H1 (cell line): ENCODE data around the gene DMXL2. TPM values are rescaled to one million over a fixed set of nuclear protein-coding genes. Genes with fewer than 3 reads are reported as not detected.

ENCODE experiments used
- CTCF ChIA-PET: fragments of 300-600 bp; sonication (Branson Sonifier 250); formaldehyde crosslinking; loops from one replicate; lab custom pipeline; 2021; ENCODE audit not compliant: partially characterized antibody; lab: Charles Lee
- POLR2A ChIA-PET: fragments of 300-600 bp; sonication (Branson Sonifier 250); formaldehyde crosslinking; loops from one replicate; lab custom pipeline; 2021; ENCODE audit warnings: inconsistent platforms; ENCODE audit not compliant: partially characterized antibody; lab: Charles Lee
- DNase-seq, 2 experiments: peaks; one replicate each; pipeline versions ENCODE4 v3.0.0 to v3.0.0-alpha.2; 2010 to 2022; ENCODE audit warnings: low spot score in 2 of 2, low read depth in 1 of 2, mixed read lengths in 1 of 2
- FAIRE-seq: peaks from 2 replicates; lab custom pipeline; 2011; peaks lifted over from hg19 to GRCh38; lab: Jason Lieb, UNC
- H2AFZ ChIP-seq: 2 replicates; pipeline ENCODE4 v1.8.1; 2012; ENCODE audit warnings: low read length, inconsistent platforms
- H2AK5ac ChIP-seq: 2 replicates; pipeline ENCODE4 v1.6.1; 2013; ENCODE audit warnings: low read depth, low read length
- H2BK120ac ChIP-seq: replicated peaks from 2 replicates; pipeline ENCODE3; 2013; ENCODE audit warnings: low read depth, low read length, inconsistent platforms
- H2BK12ac ChIP-seq: 2 replicates; pipeline ENCODE4 v1.6.1; 2013; ENCODE audit warnings: low read depth, low read length
- H2BK15ac ChIP-seq: 2 replicates; pipeline ENCODE4 v1.6.1; 2013; ENCODE audit warnings: low read length
- H2BK20ac ChIP-seq: 2 replicates; pipeline ENCODE4 v1.6.1; 2013; ENCODE audit warnings: low read length
- H2BK5ac ChIP-seq: 2 replicates; pipeline ENCODE4 v1.6.1; 2013; ENCODE audit warnings: low read depth, low read length
- H3K14ac ChIP-seq: 2 replicates; pipeline ENCODE4 v1.6.1; 2013; ENCODE audit warnings: inconsistent platforms; ENCODE audit not compliant: insufficient read length
- H3K18ac ChIP-seq: 2 replicates; pipeline ENCODE4 v1.6.1; 2013; ENCODE audit warnings: low read length; ENCODE audit errors: extremely low read depth
- H3K23ac ChIP-seq: 2 replicates; pipeline ENCODE4 v1.6.1; 2013; ENCODE audit warnings: inconsistent platforms; ENCODE audit not compliant: insufficient read length
- H3K23me2 ChIP-seq: 2 replicates; pipeline ENCODE4 v1.6.1; 2013; ENCODE audit warnings: low read depth, low read length
- H3K27ac ChIP-seq: 2 replicates; pipeline ENCODE4 v1.6.1; 2011; ENCODE audit warnings: low read depth, low read length, inconsistent platforms
- H3K27me3 ChIP-seq, 4 experiments: replicated peaks in 1 of 4; 1 replicate in 1 of 4; 2 replicates in 3 of 4; pipeline versions ENCODE4 v1.6.1 to v1.8.1; 2011 to 2013; ENCODE audit warnings: low read length in 3 of 4, mild to moderate bottlenecking in 3 of 4, inconsistent platforms in 2 of 4, mixed read lengths in 2 of 4, moderate library complexity in 1 of 4; ENCODE audit not compliant: control insufficient read depth in 3 of 4, insufficient read depth in 3 of 4; ENCODE audit errors: extremely low read depth in 1 of 4
- H3K36me3 ChIP-seq, 4 experiments: 2 replicates each; pipeline versions ENCODE4 v1.6.1 to v1.8.1; 2011 to 2013; ENCODE audit warnings: mild to moderate bottlenecking in 4 of 4, low read length in 3 of 4, moderate library complexity in 2 of 4, control low read depth in 1 of 4, inconsistent platforms in 1 of 4; ENCODE audit not compliant: insufficient read depth in 4 of 4, control insufficient read depth in 2 of 4
- H3K4ac ChIP-seq: replicated peaks from 2 replicates; pipeline ENCODE3; 2013; ENCODE audit warnings: low read length, low read depth, mixed read lengths, inconsistent platforms; ENCODE audit not compliant: insufficient read length
- H3K4me1 ChIP-seq, 4 experiments: replicated peaks in 1 of 4; 1 replicate in 1 of 4; 2 replicates in 3 of 4; pipeline versions ENCODE4 v1.6.1 to v1.8.1; 2011 to 2013; ENCODE audit warnings: low read length in 3 of 4, inconsistent platforms in 2 of 4, mixed read lengths in 1 of 4; ENCODE audit not compliant: insufficient read depth in 4 of 4, control insufficient read depth in 3 of 4
- H3K4me2 ChIP-seq, 2 experiments: 2 replicates each; pipeline versions ENCODE4 v1.6.1 to v1.8.1; 2011 to 2013; ENCODE audit warnings: low read depth in 2 of 2, low read length in 2 of 2, control low read depth in 1 of 2, inconsistent platforms in 1 of 2, mild to moderate bottlenecking in 1 of 2; ENCODE audit not compliant: insufficient read depth in 1 of 2
- H3K4me3 ChIP-seq, 4 experiments: fragments of 200-600, 300-600 bp in 1 of 4; sonication (generic), shearing (Covaris generic), sonication (Bioruptor Twin) in 1 of 4; 2 replicates each; pipeline versions ENCODE4 v1.5.1 to v1.8.1; 2011 to 2016; ENCODE audit warnings: low read length in 4 of 4, low read depth in 3 of 4, control low read depth in 2 of 4, inconsistent platforms in 2 of 4, mild to moderate bottlenecking in 2 of 4, mixed read lengths in 1 of 4, moderate library complexity in 1 of 4; ENCODE audit not compliant: insufficient read depth in 2 of 4; ENCODE audit errors: extremely low read depth in 1 of 4
- H3K56ac ChIP-seq: replicated peaks from 2 replicates; pipeline ENCODE3; 2013; ENCODE audit warnings: low read depth, mild to moderate bottlenecking, mixed read lengths, low read length, inconsistent platforms; ENCODE audit not compliant: insufficient read length
- H3K79me1 ChIP-seq: 2 replicates; pipeline ENCODE4 v1.6.1; 2013; ENCODE audit warnings: low read depth, low read length, control low read depth
- H3K79me2 ChIP-seq, 2 experiments: 2 replicates each; pipeline versions ENCODE4 v1.6.1 to v1.8.1; 2012 to 2013; ENCODE audit warnings: low read length in 2 of 2, mild to moderate bottlenecking in 2 of 2, inconsistent platforms in 1 of 2; ENCODE audit not compliant: insufficient read depth in 2 of 2, control insufficient read depth in 1 of 2
- H3K9ac ChIP-seq, 4 experiments: replicated peaks in 1 of 4; 1 replicate in 1 of 4; 2 replicates in 3 of 4; pipeline versions ENCODE4 v1.6.1 to v1.8.1; 2011 to 2013; ENCODE audit warnings: low read depth in 3 of 4, low read length in 3 of 4, control low read depth in 2 of 4, mild to moderate bottlenecking in 2 of 4, moderate library complexity in 2 of 4, inconsistent platforms in 1 of 4; ENCODE audit errors: extremely low read depth in 1 of 4
- H3K9me3 ChIP-seq, 2 experiments: 2 replicates each; pipeline versions ENCODE4 v1.6.1 to v1.8.1; 2012 to 2013; ENCODE audit warnings: mild to moderate bottlenecking in 2 of 2, moderate library complexity in 2 of 2, control low read depth in 1 of 2, inconsistent platforms in 1 of 2, low read depth in 1 of 2, low read length in 1 of 2, mixed read lengths in 1 of 2; ENCODE audit not compliant: insufficient read depth in 2 of 2
- H4K20me1 ChIP-seq, 2 experiments: replicated peaks in 1 of 2; 2 replicates each; pipeline versions ENCODE3 to v1.8.1; 2011 to 2013; ENCODE audit warnings: inconsistent platforms in 2 of 2, low read length in 2 of 2, mild to moderate bottlenecking in 1 of 2; ENCODE audit not compliant: insufficient read depth in 2 of 2, control insufficient read depth in 1 of 2
- H4K5ac ChIP-seq: 2 replicates; pipeline ENCODE4 v1.6.1; 2013; ENCODE audit warnings: low read length, low read depth, mixed read lengths, inconsistent platforms; ENCODE audit not compliant: insufficient read length
- H4K8ac ChIP-seq: 2 replicates; pipeline ENCODE4 v1.8.0; 2013; ENCODE audit warnings: mild to moderate bottlenecking, moderate library complexity, low read length, inconsistent platforms; ENCODE audit not compliant: insufficient read depth; ENCODE audit errors: extremely low read depth
- H4K91ac ChIP-seq: replicated peaks from 2 replicates; pipeline ENCODE3; 2013; ENCODE audit warnings: low read length, mixed read lengths, inconsistent platforms; ENCODE audit not compliant: insufficient read length
- BRCA1 ChIP-seq: IDR thresholded peaks from 2 replicates; pipeline ENCODE4 v1.6.1; 2012; ENCODE audit warnings: low read depth, low read length, improper control_type of control experiment
- CBX8 ChIP-seq: fragments of 300-800, 300-1000 bp; sonication (generic); IDR thresholded peaks from 2 replicates; pipeline ENCODE4 v1.7.1; 2016; ENCODE audit warnings: low read depth, low read length, borderline replicate concordance
- CTCF ChIP-seq, 3 experiments: IDR thresholded peaks; 1 replicate in 2 of 3; 2 replicates in 1 of 3; pipeline versions ENCODE4 v1.5.1 to v1.6.1; 2011; ENCODE audit warnings: low read length in 3 of 3, mild to moderate bottlenecking in 3 of 3, inconsistent platforms in 2 of 3, low read depth in 1 of 3, moderate library complexity in 1 of 3; ENCODE audit not compliant: insufficient read depth in 1 of 3; ENCODE audit errors: control extremely low read depth in 1 of 3
- E2F6 ChIP-seq: IDR thresholded peaks from 2 replicates; pipeline ENCODE4 v1.6.1; 2012; ENCODE audit warnings: inconsistent platforms
- FOSL1 ChIP-seq: IDR thresholded peaks from 2 replicates; pipeline ENCODE4 v1.6.1; 2011; ENCODE audit warnings: mild to moderate bottlenecking, low read depth, low read length, moderate library complexity; ENCODE audit not compliant: insufficient read depth
- GABPA ChIP-seq: IDR thresholded peaks from 2 replicates; pipeline ENCODE4 v1.6.1; 2011; ENCODE audit warnings: mild to moderate bottlenecking, low read length, moderate library complexity, borderline replicate concordance; ENCODE audit not compliant: insufficient read depth
- KDM4A ChIP-seq: IDR thresholded peaks from one replicate; pipeline ENCODE4 v1.7.1; 2012; ENCODE audit warnings: low read depth, mild to moderate bottlenecking, moderate library complexity, low read length, inconsistent platforms; ENCODE audit not compliant: severe bottlenecking
- RXRA ChIP-seq: IDR thresholded peaks from 2 replicates; pipeline ENCODE4 v1.6.1; 2011; ENCODE audit warnings: low read depth, mild to moderate bottlenecking, low read length, moderate library complexity; ENCODE audit not compliant: insufficient read depth
- SAP30 ChIP-seq: fragments of 300-600 bp; sonication (generic); IDR thresholded peaks from 2 replicates; pipeline ENCODE4 v1.7.1; 2012; ENCODE audit warnings: low read length, moderate library complexity, mild to moderate bottlenecking, inconsistent platforms; ENCODE audit not compliant: insufficient read depth, insufficient replicate concordance
- SIX5 ChIP-seq: IDR thresholded peaks from 2 replicates; pipeline ENCODE4 v1.6.1; 2011; ENCODE audit warnings: mild to moderate bottlenecking, low read depth, low read length
- SRF ChIP-seq: IDR thresholded peaks from 2 replicates; pipeline ENCODE4 v1.6.1; 2011; ENCODE audit warnings: mild to moderate bottlenecking, low read depth, low read length, moderate library complexity
- WGBS, 2 experiments: shearing (Covaris generic) in 1 of 2; methylation state at CpG; one replicate each; pipeline versions ENCODE4 v1.1.6 to v1.1.7; 2013 to 2015; ENCODE audit warnings: low lambda C conversion rate in 2 of 2, mixed read lengths in 2 of 2, inconsistent platforms in 1 of 2, low coverage in 1 of 2, missing lambda C conversion rate in 1 of 2; ENCODE audit not compliant: insufficient replicate concordance in 2 of 2, insufficient coverage in 1 of 2, insufficient read length in 1 of 2; ENCODE audit errors: extremely low coverage in 1 of 2, missing lambda C conversion rate in 1 of 2; 5-methylcytosine and 5-hydroxymethylcytosine counted together
- polyA plus RNA-seq, 7 experiments: library from polyadenylated mRNA; depleted of rRNA in 3 of 7; stranded (reverse) in 5 of 7; unstranded in 2 of 7; fragments of >200 nt in 5 of 7; fragments of 200-250 nt in 2 of 7; gene quantifications; 1 replicate in 5 of 7; 2 replicates in 1 of 7; 4 replicates in 1 of 7; pipeline versions ENCODE4 v1.2.1 to v1.2.3, GENCODE V29; 2011 to 2013; ENCODE audit warnings: missing spikeins in 2 of 7, mixed read lengths in 2 of 7
- total RNA-seq: library from RNA; stranded (reverse); fragmentation: NEBNext Ultra II Directional; extraction: Animal tissue kit (Norgen Biotek cat#: 25700); gene quantifications from 2 replicates; pipeline ENCODE4 v1.2.1, GENCODE V29; 2021

The DMXL2 gene
- total and polyA plus RNA-seq, 2 of the 8 experiments (the other 6 are each of a cell fraction or from before 2014, with no cell fraction given): 9.5 to 10.6 TPM

- WGBS, 2 experiments: 91% methylated on average over 1 of the region's 1 CpG; no CpG with 5 or more reads in 1 of the 2 experiments
- no peak for FAIRE-seq
- CTCF ChIA-PET: no interaction called here
- no peak for TF ChIP-seq FOSL1
- TF ChIP-seq SIX5: no peak
- TF ChIP-seq E2F6: no peak
- TF ChIP-seq SRF: no peak
- no peak for TF ChIP-seq BRCA1
- no peak for TF ChIP-seq RXRA
- TF ChIP-seq SAP30: no peak
- no peak for TF ChIP-seq KDM4A
- no peak for TF ChIP-seq CBX8
- no peak for TF ChIP-seq GABPA
- TF ChIP-seq CTCF (IDR thresholded peaks at IDR 0.05; ENCODE audit: control extremely low read depth in 1 of 3, insufficient read depth in 1 of 3, low read depth in 1 of 3, low read length in 3 of 3): no peak
Measured at GRCh38 chr15:51424780-51425179, 197.8 kb downstream of the DMXL2 start.

More at GRCh38 chr15:51424780-51425179, 197.8 kb downstream of the DMXL2 start:
- no peak overlapping the region for H3K27ac ChIP-seq
- H3K27me3 ChIP-seq: no peaks in the 10 kb centered on the region
- H2BK20ac ChIP-seq: no peak overlapping the region
- H3K9ac ChIP-seq: no peak overlapping the region
- H4K8ac ChIP-seq: no peak overlapping the region
- no peaks in the 10 kb centered on the region for H4K20me1 ChIP-seq
- no peaks in the 10 kb centered on the region; a peak in 1 of 7 replicates for H3K4me1 ChIP-seq
- H2AK5ac ChIP-seq: no peak overlapping the region
- POLR2A ChIA-PET: no interaction called here
- no peak overlapping the region for H3K4ac ChIP-seq
- no peak overlapping the region for H4K91ac ChIP-seq
- H3K4me3 ChIP-seq: no peak overlapping the region
- no peak for DNase-seq
- H3K79me2 ChIP-seq: no peaks in the 10 kb centered on the region
- H2BK15ac ChIP-seq: no peak overlapping the region
- H3K14ac ChIP-seq: no peak overlapping the region
- H3K23ac ChIP-seq: no peak overlapping the region
- no peak overlapping the region for H2AFZ ChIP-seq
- no peaks in the 10 kb centered on the region; a peak in 1 of 8 replicates for H3K36me3 ChIP-seq
- no peaks in the 10 kb centered on the region for H3K79me1 ChIP-seq
- H3K56ac ChIP-seq: no peak overlapping the region
- no peak overlapping the region for H2BK5ac ChIP-seq
- H2BK12ac ChIP-seq: no peak overlapping the region
- H3K23me2 ChIP-seq: no peaks in the 10 kb centered on the region; the same call in 1 of the 2 replicates
- no peak overlapping the region for H3K18ac ChIP-seq
- no peak overlapping the region for H4K5ac ChIP-seq
- peaks cover 0 to 10% of the 10 kb centered on the region in 2 experiments; a peak in 2 of 4 replicates for H3K9me3 ChIP-seq
- no peak overlapping the region for H2BK120ac ChIP-seq
- H3K4me2 ChIP-seq: no peak overlapping the region
